Activated CD4-positive, CD25-positive, alpha-beta regulatory T cell treated with anti-CD3 and anti-CD28 coated beads, Interleukin-2, amount 50 U/mL, for 72 hours (primary cell): ENCODE data around the gene FAM20C.

Experiments used
- DNase-seq: peaks from one replicate; pipeline ENCODE4 v3.0.0; 2021

Gene FAM20C

GRCh38 chr7:159370-160270 is 32.8 kb upstream of the FAM20C start:
- no peak for DNase-seq

- no peak for DNase-seq
These were observed 31.2 kb upstream of the FAM20C start for GRCh38 chr7:160958-161725.

- no peak for DNase-seq
These were observed 29.6 kb upstream of the FAM20C start for GRCh38 chr7:162632-163297.

- no peak for DNase-seq
These were observed 29.1 kb upstream of the FAM20C start for GRCh38 chr7:163298-163695.

- DNase-seq, result no peak
These were observed 28.1 kb upstream of the FAM20C start for GRCh38 chr7:163971-164881.

- no peak for DNase-seq
These were observed 27.3 kb upstream of the FAM20C start for GRCh38 chr7:164882-165660.

- DNase-seq, result no peak
These were observed 26.6 kb upstream of the FAM20C start for GRCh38 chr7:165661-166337.

- no peak for DNase-seq
These were observed 25.9 kb upstream of the FAM20C start for GRCh38 chr7:166338-167060.

- no peak for DNase-seq
These were observed 25.1 kb upstream of the FAM20C start for GRCh38 chr7:167090-167855.

- DNase-seq, result no peak
These were observed 24.2 kb upstream of the FAM20C start for GRCh38 chr7:167976-168791.

GRCh38 chr7:169276-170172 is 22.8 kb upstream of the FAM20C start:
- DNase-seq, result no peak

- no peak for DNase-seq
These were observed 21.6 kb upstream of the FAM20C start for GRCh38 chr7:170551-171363.

GRCh38 chr7:171364-171904 is 20.9 kb upstream of the FAM20C start:
- no peak for DNase-seq

- DNase-seq, result no peak
These were observed 20.4 kb upstream of the FAM20C start for GRCh38 chr7:171912-172515.

GRCh38 chr7:173209-173918 is 19.0 kb upstream of the FAM20C start:
- no peak for DNase-seq
